Activated naive CD8-positive, alpha-beta T cell treated with anti-CD3 and anti-CD28 coated beads, Interleukin-2, amount 50 U/mL, for 24 hours (primary cell): ENCODE measurements around the gene ADAMTS17.
A peak's percentile ranks its signal among the peaks of the same experiment; 100 is the strongest.

Experiments used
- ATAC-seq: fragments of 150-1000 bp; cut with Tn5 transposase; one replicate; pipeline ENCODE4 v1.10.0; 2021
- DNase-seq: peaks from one replicate; pipeline ENCODE4 v3.0.0; 2021
- H3K27ac Mint-ChIP-seq: one replicate; pipeline ENCODE4 v1.8.0; 2021; ENCODE audit warnings: mild to moderate bottlenecking, mixed read lengths
- H3K27me3 Mint-ChIP-seq: one replicate; pipeline ENCODE4 v1.8.0; 2021; ENCODE audit warnings: mixed read lengths
- H3K36me3 Mint-ChIP-seq: one replicate; pipeline ENCODE4 v1.8.0; 2021; ENCODE audit warnings: low read depth, mixed read lengths
- H3K4me1 Mint-ChIP-seq: one replicate; pipeline ENCODE4 v1.8.0; 2021; ENCODE audit warnings: mixed read lengths
- H3K4me3 Mint-ChIP-seq: one replicate; pipeline ENCODE4 v1.8.0; 2021; ENCODE audit warnings: mild to moderate bottlenecking, moderate library complexity, mixed read lengths
- H3K9me3 Mint-ChIP-seq: one replicate; pipeline ENCODE4 v1.8.0; 2021; ENCODE audit warnings: mixed read lengths

The ADAMTS17 gene

DNA sequence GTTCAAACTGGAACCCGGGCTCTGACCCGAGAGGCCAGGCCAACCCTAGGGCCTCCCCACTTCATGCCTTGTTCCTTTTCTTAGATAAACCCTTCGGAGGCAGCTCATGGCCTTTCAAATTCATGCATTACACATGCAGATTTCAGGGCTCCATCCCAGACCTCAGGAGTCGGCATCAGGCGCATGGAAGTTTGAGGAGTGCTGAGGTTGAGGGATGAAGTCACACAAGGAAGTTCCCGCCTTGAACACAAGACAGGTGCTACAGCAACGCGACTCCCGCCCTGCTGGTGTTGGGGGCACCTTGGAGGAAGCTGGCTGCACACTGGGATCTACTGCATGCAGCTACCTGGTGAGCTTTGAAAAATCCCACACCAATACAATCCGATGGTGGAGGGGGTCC, 363.3 kb downstream of the ADAMTS17 start:
- no peak for DNase-seq
- Mint-ChIP-seq H3K9me3 (no peaks in the 10 kb centered on the region), H3K36me3 (no peaks in the 10 kb centered on the region), H3K27me3 (peaks cover 1% of the 10 kb centered on the region), H3K4me3 (no peak overlapping the region), H3K27ac (no peak overlapping the region), H3K4me1 (no peaks in the 10 kb centered on the region)
- ATAC-seq, result no peak

GRCh38 chr15:99977929-99978328, 363.8 kb downstream of the ADAMTS17 start:
- Mint-ChIP-seq H3K4me3 (no peak overlapping the region), H3K27me3 (no peaks in the 10 kb centered on the region), H3K36me3 (no peaks in the 10 kb centered on the region), H3K9me3 (no peaks in the 10 kb centered on the region), H3K4me1 (no peaks in the 10 kb centered on the region), H3K27ac (no peak overlapping the region)
- DNase-seq, result no peak
- no peak for ATAC-seq

DNA sequence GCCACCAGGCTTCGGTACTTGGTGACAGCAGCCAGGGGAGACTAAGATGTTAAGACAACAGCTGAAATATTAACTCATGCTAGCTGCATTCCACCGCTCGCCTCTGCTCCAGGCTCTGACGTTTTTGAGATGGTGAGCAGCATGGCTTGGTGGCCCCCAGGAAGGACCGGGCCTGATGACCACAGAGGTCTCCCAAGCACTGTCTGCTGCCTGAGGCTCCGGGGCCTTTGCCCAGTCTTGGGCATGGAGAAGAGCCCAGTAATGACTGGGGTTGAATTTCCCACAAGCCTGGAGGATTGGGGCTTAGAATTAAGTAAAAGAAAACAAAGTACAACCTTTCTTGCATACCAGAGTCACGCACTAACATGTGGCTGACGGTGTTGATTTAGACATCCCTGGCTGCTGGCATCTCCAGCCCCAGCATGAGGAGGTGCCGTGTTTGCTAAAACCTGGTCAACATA, 364.9 kb downstream of the ADAMTS17 start:
- DNase-seq (no peak), ATAC-seq (no peak)
- no peaks in the 10 kb centered on the region for H3K36me3 Mint-ChIP-seq
- H3K27me3 Mint-ChIP-seq, result no peaks in the 10 kb centered on the region
- no peaks in the 10 kb centered on the region for H3K4me1 Mint-ChIP-seq
- no peak overlapping the region for H3K4me3 Mint-ChIP-seq
- H3K9me3 Mint-ChIP-seq, result no peaks in the 10 kb centered on the region
- H3K27ac Mint-ChIP-seq, result no peak overlapping the region

DNA sequence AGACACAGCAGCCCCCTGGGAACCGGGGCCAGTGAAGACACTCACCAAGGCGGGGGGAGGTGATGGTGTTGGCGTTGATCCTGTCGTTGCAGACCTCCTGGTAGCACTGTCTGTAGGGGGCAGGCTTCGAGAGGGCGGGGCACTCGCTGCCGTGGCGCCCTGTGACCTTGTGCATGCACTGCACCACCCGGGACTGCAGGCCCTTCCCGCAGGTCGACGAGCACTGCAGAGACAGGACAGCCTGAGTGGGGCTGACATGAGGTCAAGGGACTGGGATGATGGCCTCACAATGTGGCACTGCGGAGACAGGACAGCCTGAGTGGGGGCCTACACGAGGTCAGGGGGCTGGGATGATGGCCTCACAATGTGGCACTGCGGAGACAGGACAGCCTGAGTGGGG, 365.8 kb downstream of the ADAMTS17 start:
- Mint-ChIP-seq H3K4me3 (no peak overlapping the region), H3K36me3 (no peaks in the 10 kb centered on the region), H3K27ac (no peak overlapping the region), H3K9me3 (no peaks in the 10 kb centered on the region), H3K4me1 (no peaks in the 10 kb centered on the region), H3K27me3 (no peaks in the 10 kb centered on the region)
- no peak for DNase-seq
- no peak for ATAC-seq

DNA sequence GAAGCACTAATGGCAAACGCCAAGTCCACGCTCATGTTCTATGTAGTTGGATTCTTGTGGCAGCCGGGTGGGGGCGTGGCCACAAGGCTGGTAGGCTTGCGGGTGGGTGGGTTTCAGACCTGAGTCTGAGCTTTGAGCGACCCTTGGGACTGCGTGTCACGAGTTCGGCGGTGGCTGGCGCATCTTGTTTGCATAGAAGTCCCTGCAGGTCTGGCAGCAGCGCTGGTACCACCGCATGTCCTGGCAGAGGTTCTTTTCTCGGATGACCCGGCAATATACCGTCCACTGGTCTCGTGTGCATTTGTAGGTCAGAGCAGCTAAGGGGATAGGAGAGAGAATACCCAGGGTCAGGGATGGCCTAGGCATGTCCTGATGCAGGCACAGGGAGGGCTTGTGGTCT, 367.5 kb downstream of the ADAMTS17 start:
- DNase-seq (no peak), ATAC-seq (no peak)
- no peak overlapping the region for H3K4me3 Mint-ChIP-seq
- H3K36me3 Mint-ChIP-seq, result no peaks in the 10 kb centered on the region
- no peaks in the 10 kb centered on the region for H3K4me1 Mint-ChIP-seq
- no peaks in the 10 kb centered on the region for H3K27me3 Mint-ChIP-seq
- H3K9me3 Mint-ChIP-seq, result no peaks in the 10 kb centered on the region
- no peak overlapping the region for H3K27ac Mint-ChIP-seq

DNA sequence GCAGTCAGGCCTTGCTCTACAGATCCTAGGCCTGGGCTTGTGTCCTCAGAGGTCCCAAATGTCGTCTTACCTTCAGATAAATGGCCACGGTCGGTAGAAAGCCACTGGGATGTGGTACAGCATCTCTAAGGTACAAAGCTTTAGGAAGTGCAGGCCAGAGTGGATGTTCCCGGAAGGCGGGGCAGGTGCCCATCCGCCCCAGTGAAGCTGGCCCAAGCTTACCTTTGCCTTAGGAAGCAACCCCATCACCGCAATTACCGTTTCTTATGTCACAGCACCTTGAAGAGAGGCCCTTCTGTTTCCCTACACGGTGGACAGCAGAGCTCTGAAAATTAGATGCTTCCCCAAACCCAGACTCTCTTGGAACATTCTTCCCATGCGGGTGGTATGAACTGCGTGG, 368.4 kb downstream of the ADAMTS17 start:
- H3K27me3 Mint-ChIP-seq, result no peaks in the 10 kb centered on the region
- H3K27ac Mint-ChIP-seq, result no peak overlapping the region
- H3K4me3 Mint-ChIP-seq, result no peak overlapping the region
- no peaks in the 10 kb centered on the region for H3K4me1 Mint-ChIP-seq
- ATAC-seq (no peak), DNase-seq (no peak)
- no peaks in the 10 kb centered on the region for H3K36me3 Mint-ChIP-seq
- no peaks in the 10 kb centered on the region for H3K9me3 Mint-ChIP-seq

DNA sequence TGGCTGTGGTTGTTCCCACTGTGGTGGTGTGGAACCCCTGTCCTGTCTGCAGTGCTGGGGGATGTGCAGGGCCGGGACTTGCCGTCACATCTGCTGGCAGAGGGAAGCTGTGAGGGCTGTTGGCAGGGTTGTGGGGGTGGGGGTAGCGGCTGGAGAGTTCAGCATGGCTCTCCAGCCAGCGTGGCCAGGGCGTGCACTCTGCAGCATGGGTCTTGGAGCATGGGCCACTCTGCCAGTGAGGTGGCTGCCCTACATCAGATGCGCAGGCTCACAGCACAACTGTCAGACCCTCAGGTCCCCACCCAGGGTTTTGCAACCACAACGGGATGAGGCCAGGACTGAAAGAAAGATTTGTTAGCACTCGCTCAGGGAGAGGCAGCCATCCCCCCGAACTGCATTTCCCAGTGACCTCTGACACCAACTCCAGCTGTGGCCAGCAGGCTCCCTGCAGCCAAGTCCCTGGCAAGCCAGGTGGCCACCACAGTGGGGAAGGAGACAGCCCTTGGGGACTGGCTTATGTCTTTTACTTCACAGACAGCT, 370.8 kb downstream of the ADAMTS17 start:
- DNase-seq (no peak), ATAC-seq (no peak)
- Mint-ChIP-seq H3K36me3 (no peaks in the 10 kb centered on the region), H3K4me3 (no peak overlapping the region), H3K4me1 (no peaks in the 10 kb centered on the region), H3K9me3 (no peaks in the 10 kb centered on the region), H3K27ac (no peak overlapping the region), H3K27me3 (no peaks in the 10 kb centered on the region)

GRCh38 chr15:99969261-99969920, 372.4 kb downstream of the ADAMTS17 start:
- DNase-seq (no peak), ATAC-seq (no peak)
- H3K27me3 Mint-ChIP-seq, result no peaks in the 10 kb centered on the region
- H3K36me3 Mint-ChIP-seq, result no peaks in the 10 kb centered on the region
- no peaks in the 10 kb centered on the region for H3K4me1 Mint-ChIP-seq
- no peak overlapping the region for H3K4me3 Mint-ChIP-seq
- H3K27ac Mint-ChIP-seq, result no peak overlapping the region
- H3K9me3 Mint-ChIP-seq, result no peaks in the 10 kb centered on the region

DNA sequence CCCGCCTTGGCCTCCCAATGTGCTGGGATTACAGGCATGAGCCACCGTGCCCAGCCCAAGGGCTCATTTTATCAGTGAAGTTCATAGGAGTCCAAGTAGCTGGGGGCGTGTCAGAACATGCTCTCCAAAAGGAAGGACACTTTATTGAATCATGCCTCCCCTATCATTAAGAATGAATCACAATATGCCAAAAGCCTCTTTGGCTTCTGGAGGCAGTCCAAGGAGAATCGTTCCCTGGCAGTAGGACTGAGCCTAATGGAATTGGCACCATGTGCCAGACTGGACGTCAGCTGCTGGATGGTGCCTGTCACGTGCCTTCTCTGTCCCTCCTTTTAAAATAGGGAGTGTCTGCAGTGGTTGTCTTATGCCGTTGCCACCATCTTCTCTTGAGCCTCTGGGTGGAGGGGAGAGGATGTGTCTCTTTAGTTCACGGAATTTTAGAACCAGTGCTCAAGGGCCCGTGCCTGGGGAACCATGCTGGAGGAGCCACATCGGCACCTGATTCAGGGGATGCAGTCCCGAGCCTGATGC, 373.9 kb downstream of the ADAMTS17 start:
- Mint-ChIP-seq H3K9me3 (no peaks in the 10 kb centered on the region), H3K36me3 (no peaks in the 10 kb centered on the region), H3K27me3 (no peaks in the 10 kb centered on the region), H3K27ac (no peak overlapping the region), H3K4me1 (no peaks in the 10 kb centered on the region), H3K4me3 (no peak overlapping the region)
- DNase-seq (no peak), ATAC-seq (no peak)

DNA sequence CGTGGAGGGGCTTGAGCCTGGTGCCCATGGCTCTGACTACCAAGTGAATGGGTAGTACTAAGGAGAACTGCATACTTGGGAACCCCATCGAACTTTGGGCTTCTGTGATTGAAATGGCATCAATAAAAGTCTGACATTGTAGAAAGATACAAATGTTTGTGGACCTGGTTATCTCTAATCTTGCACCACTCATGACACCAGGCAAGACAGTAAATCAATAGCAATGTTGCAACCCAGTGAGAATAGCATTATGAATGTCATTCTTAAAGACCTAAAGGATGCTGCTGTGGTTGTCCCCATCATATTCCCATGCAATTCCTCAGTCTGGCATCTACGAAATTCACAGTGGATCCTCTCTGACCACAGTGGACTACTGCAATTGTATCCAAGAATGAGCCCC, 375.0 kb downstream of the ADAMTS17 start:
- no peak for DNase-seq
- no peaks in the 10 kb centered on the region for H3K4me1 Mint-ChIP-seq
- no peak for ATAC-seq
- H3K9me3 Mint-ChIP-seq, result no peaks in the 10 kb centered on the region
- no peaks in the 10 kb centered on the region for H3K36me3 Mint-ChIP-seq
- H3K4me3 Mint-ChIP-seq, result no peak overlapping the region
- H3K27ac Mint-ChIP-seq, result no peak overlapping the region
- H3K27me3 Mint-ChIP-seq, result no peaks in the 10 kb centered on the region

GRCh38 chr15:99965376-99965775, 376.4 kb downstream of the ADAMTS17 start:
- Mint-ChIP-seq H3K36me3 (no peaks in the 10 kb centered on the region), H3K27ac (no peak overlapping the region), H3K27me3 (no peaks in the 10 kb centered on the region), H3K4me1 (no peaks in the 10 kb centered on the region), H3K9me3 (no peaks in the 10 kb centered on the region), H3K4me3 (no peak overlapping the region)
- ATAC-seq (no peak), DNase-seq (no peak)

DNA sequence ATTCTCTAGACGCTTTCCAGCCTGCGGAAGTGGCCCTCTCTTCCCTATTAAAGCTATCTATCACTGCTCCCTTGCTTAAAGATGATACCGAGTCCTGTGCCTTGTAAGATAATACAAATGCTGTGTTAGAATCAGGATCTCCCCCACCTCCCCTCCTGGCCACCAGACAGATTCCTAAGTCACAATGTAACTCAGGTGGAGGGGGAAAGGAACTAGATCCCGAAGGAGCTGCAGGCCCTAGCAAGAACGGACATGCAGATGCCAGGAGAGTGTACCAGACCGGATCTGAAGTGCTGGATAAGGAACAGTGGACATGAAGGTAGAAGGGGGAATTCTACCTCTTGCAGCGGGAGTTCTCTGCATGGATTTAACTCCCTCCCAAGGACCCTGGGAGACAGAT, 377.8 kb downstream of the ADAMTS17 start:
- peaks cover 6% of the 10 kb centered on the region for H3K27me3 Mint-ChIP-seq
- H3K4me1 Mint-ChIP-seq, result no peaks in the 10 kb centered on the region
- ATAC-seq, result no peak
- H3K4me3 Mint-ChIP-seq, result no peak overlapping the region
- DNase-seq, result no peak
- no peak overlapping the region for H3K27ac Mint-ChIP-seq
- no peaks in the 10 kb centered on the region for H3K9me3 Mint-ChIP-seq
- no peaks in the 10 kb centered on the region for H3K36me3 Mint-ChIP-seq

- Mint-ChIP-seq H3K4me1 (peaks cover 2% of the 10 kb centered on the region), H3K4me3 (no peak overlapping the region), H3K9me3 (no peaks in the 10 kb centered on the region), H3K27me3 (peaks cover 6% of the 10 kb centered on the region), H3K36me3 (no peaks in the 10 kb centered on the region), H3K27ac (no peak overlapping the region)
- no peak for ATAC-seq
- no peak for DNase-seq
Observed at GRCh38 chr15:99963096-99963825, 378.5 kb downstream of the ADAMTS17 start.

- no peaks in the 10 kb centered on the region for H3K36me3 Mint-ChIP-seq
- no peaks in the 10 kb centered on the region for H3K9me3 Mint-ChIP-seq
- no peak overlapping the region for H3K27ac Mint-ChIP-seq
- ATAC-seq (no peak), DNase-seq (no peak)
- H3K4me1 Mint-ChIP-seq, result peaks cover 4% of the 10 kb centered on the region
- no peak overlapping the region for H3K4me3 Mint-ChIP-seq
- H3K27me3 Mint-ChIP-seq, result peaks cover 6% of the 10 kb centered on the region
Observed at GRCh38 chr15:99962006-99962561, 379.7 kb downstream of the ADAMTS17 start.

DNA sequence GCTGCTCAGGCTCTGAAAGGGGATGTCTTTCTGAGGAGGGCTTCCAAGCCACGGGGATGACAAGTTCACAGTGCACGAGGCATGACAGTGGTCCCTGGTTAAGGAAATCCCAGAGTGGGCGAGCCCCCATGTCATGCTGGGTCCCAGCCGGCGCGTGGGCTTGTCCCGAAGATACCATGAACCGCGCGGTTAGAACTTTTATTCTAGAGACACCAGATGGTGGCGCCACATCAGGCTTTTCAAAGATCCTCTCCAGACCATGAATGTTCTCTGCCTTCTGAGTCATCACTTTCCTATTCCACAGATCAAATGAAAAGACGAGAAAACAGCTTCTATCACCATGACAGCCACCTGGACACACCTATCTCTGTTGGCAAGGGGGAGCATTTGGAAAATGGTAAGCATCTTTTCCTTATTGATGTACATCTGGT, 380.7 kb downstream of the ADAMTS17 start:
- Mint-ChIP-seq H3K9me3 (no peaks in the 10 kb centered on the region), H3K27me3 (peaks cover 6% of the 10 kb centered on the region), H3K4me3 (no peak overlapping the region), H3K36me3 (no peaks in the 10 kb centered on the region), H3K27ac (no peak overlapping the region), H3K4me1 (peaks cover 4% of the 10 kb centered on the region)
- DNase-seq (peak; percentile 18), ATAC-seq (peak; percentile 9)
